ENCODE data around the gene IPO7. TPM values are rescaled to one million over a fixed set of nuclear protein-coding genes. Genes with fewer than 3 reads are reported as not detected.

The IPO7 gene
- total and polyA plus RNA-seq, 2 of the 13 experiments (the other 11 are each of a cell fraction or from before 2014, with no cell fraction given), result 59.4 to 98.4 TPM

GRCh38 chr11:9461063-9461759 lies 76.8 kb downstream of the IPO7 start (continued):
- TF ChIP-seq DBP (CRISPR knock-in tag; IDR thresholded peaks at IDR 0.05; ENCODE audit: not compliant biosample characterization), result no peak
- TF ChIP-seq GATAD1 (CRISPR knock-in tag; IDR thresholded peaks at IDR 0.05), result no peak
- no peak for TF ChIP-seq YEATS2 (CRISPR knock-in tag; IDR thresholded peaks at IDR 0.05; ENCODE audit: borderline replicate concordance)
- peak; percentile 41 to 45; a peak in 2 of 4 replicates for TF ChIP-seq MAFK (conservative IDR thresholded peaks at IDR 0.05 in 1 of 2, IDR thresholded peaks at IDR 0.05 in 1 of 2; ENCODE audit: low read length in 2 of 2)
- no peak for TF ChIP-seq TCF7L2 (IDR thresholded peaks at IDR 0.05; ENCODE audit: low read depth, low read length)
- peak; percentile 66 for TF ChIP-seq MXD3 (CRISPR knock-in tag; IDR thresholded peaks at IDR 0.05)
- no peak for TF ChIP-seq RBAK (CRISPR knock-in tag; IDR thresholded peaks at IDR 0.05)
- TF ChIP-seq EED (CRISPR knock-in tag; IDR thresholded peaks at IDR 0.05), result 0 out of 2 replicates have a peak, but pooled peaks have one; percentile 18
- TF ChIP-seq SIN3B (IDR thresholded peaks at IDR 0.05; ENCODE audit: low read length), result no peak
- TF ChIP-seq SRSF9 (IDR thresholded peaks at IDR 0.05; ENCODE audit: borderline replicate concordance, insufficient read depth, low read depth, low read length, poor library complexity, severe bottlenecking), result no peak
- no peak for TF ChIP-seq CCAR2 (optimal IDR thresholded peaks at IDR 0.05; ENCODE audit: low read depth, low read length)
- peak; percentile 71 for TF ChIP-seq SRSF4 (IDR thresholded peaks at IDR 0.05; ENCODE audit: low read depth, low read length, poor library complexity, severe bottlenecking)
- TF ChIP-seq ZSCAN30 (CRISPR knock-in tag; IDR thresholded peaks at IDR 0.05), result no peak
- no peak for TF ChIP-seq ZNF33A (CRISPR knock-in tag; IDR thresholded peaks at IDR 0.05; ENCODE audit: borderline replicate concordance)
- TF ChIP-seq POLR2A (IDR thresholded peaks at IDR 0.05; ENCODE audit: insufficient read depth in 1 of 2, low read depth in 2 of 2, low read length in 2 of 2), result peak; percentile 75 to 97
- TF ChIP-seq ZNF781 (CRISPR knock-in tag; IDR thresholded peaks at IDR 0.05; ENCODE audit: borderline replicate concordance, not compliant biosample characterization), result no peak
- TF ChIP-seq HDAC2 (CRISPR knock-in tag; IDR thresholded peaks at IDR 0.05), result no peak
- TF ChIP-seq PBX3 (CRISPR knock-in tag; IDR thresholded peaks at IDR 0.05; ENCODE audit: borderline replicate concordance), result no peak; the same call in 1 of the 2 replicates
- no peak for TF ChIP-seq CENPT (CRISPR knock-in tag; IDR thresholded peaks at IDR 0.05; ENCODE audit: low read depth)
- TF ChIP-seq NONO (IDR thresholded peaks at IDR 0.05), result no peak
- no peak for TF ChIP-seq NONO (CRISPR knock-in tag; conservative IDR thresholded peaks at IDR 0.05)
- TF ChIP-seq SKIL (CRISPR knock-in tag; IDR thresholded peaks at IDR 0.05; ENCODE audit: borderline replicate concordance), result no peak
- TF ChIP-seq SIN3A (IDR thresholded peaks at IDR 0.05; ENCODE audit: borderline replicate concordance, low read depth, low read length), result peak; percentile 30; the same call in 1 of the 2 replicates
- TF ChIP-seq ZNF510 (CRISPR knock-in tag; IDR thresholded peaks at IDR 0.05; ENCODE audit: low read depth), result no peak
- TF ChIP-seq TFDP2 (CRISPR knock-in tag; IDR thresholded peaks at IDR 0.05), result no peak; the same call in 1 of the 2 replicates

All from HepG2 (cell line).